H1 (cell line): Measurements from ENCODE around the gene CADPS.

Experiments used
- GTF2F1 ChIP-seq: IDR thresholded peaks from 2 replicates; pipeline ENCODE4 v1.6.1; 2012; ENCODE audit warnings: low read depth, low read length, improper control_type of control experiment, borderline replicate concordance
- POLR2A ChIP-seq, 2 experiments: IDR thresholded peaks; 1 replicate in 1 of 2; 2 replicates in 1 of 2; pipeline ENCODE4 v1.6.1; 2011; ENCODE audit warnings: low read depth in 2 of 2, low read length in 2 of 2, mild to moderate bottlenecking in 2 of 2; ENCODE audit errors: control extremely low read depth in 1 of 2
- SAP30 ChIP-seq: fragments of 300-600 bp; sonication (generic); IDR thresholded peaks from 2 replicates; pipeline ENCODE4 v1.7.1; 2012; ENCODE audit warnings: low read length, moderate library complexity, mild to moderate bottlenecking, inconsistent platforms; ENCODE audit not compliant: insufficient read depth, insufficient replicate concordance
- YY1 ChIP-seq: IDR thresholded peaks from 2 replicates; pipeline ENCODE4 v1.6.1; 2011; ENCODE audit warnings: low read depth, mild to moderate bottlenecking, low read length
- TF ChIP-seq, protein P1 (sequence below), 3 experiments: IDR thresholded peaks; 1 replicate in 2 of 3; 2 replicates in 1 of 3; pipeline versions ENCODE4 v1.5.1 to v1.6.1; 2011; ENCODE audit warnings: low read length in 3 of 3, mild to moderate bottlenecking in 3 of 3, inconsistent platforms in 2 of 3, low read depth in 1 of 3, moderate library complexity in 1 of 3; ENCODE audit not compliant: insufficient read depth in 1 of 3; ENCODE audit errors: control extremely low read depth in 1 of 3
- TF ChIP-seq, protein P2 (sequence below): IDR thresholded peaks from 2 replicates; pipeline ENCODE4 v1.6.1; 2011; ENCODE audit warnings: low read depth, mild to moderate bottlenecking, low read length; ENCODE audit not compliant: insufficient read depth

DNA sequence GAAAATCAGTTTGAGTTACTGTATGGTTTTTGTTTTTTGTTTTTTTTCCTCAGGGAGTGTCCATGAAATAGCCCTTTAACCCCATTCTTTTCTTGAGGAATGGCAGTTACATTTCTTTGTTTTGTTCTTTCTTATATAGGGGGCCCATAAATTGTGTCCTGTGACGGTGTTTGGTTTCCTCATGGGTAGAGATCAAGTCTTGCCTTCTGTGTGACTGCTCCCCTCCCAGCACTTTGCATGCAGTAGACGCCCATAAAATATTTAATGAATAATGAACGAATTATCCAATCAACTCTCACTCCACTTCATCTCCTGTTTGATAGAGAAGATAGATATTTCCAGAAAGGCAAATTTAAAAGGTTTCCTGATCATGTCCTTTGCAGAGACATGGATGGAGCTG is 78.1 kb downstream of the CADPS start:
- TF ChIP-seq POLR2A (IDR thresholded peaks at IDR 0.05; ENCODE audit: control extremely low read depth in 1 of 2, low read depth in 2 of 2, low read length in 2 of 2) (no peak), SAP30 (no peak), YY1 (no peak), GTF2F1 (no peak)
- TF ChIP-seq, protein P1, sequence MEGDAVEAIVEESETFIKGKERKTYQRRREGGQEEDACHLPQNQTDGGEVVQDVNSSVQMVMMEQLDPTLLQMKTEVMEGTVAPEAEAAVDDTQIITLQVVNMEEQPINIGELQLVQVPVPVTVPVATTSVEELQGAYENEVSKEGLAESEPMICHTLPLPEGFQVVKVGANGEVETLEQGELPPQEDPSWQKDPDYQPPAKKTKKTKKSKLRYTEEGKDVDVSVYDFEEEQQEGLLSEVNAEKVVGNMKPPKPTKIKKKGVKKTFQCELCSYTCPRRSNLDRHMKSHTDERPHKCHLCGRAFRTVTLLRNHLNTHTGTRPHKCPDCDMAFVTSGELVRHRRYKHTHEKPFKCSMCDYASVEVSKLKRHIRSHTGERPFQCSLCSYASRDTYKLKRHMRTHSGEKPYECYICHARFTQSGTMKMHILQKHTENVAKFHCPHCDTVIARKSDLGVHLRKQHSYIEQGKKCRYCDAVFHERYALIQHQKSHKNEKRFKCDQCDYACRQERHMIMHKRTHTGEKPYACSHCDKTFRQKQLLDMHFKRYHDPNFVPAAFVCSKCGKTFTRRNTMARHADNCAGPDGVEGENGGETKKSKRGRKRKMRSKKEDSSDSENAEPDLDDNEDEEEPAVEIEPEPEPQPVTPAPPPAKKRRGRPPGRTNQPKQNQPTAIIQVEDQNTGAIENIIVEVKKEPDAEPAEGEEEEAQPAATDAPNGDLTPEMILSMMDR (IDR thresholded peaks at IDR 0.05; ENCODE audit: control extremely low read depth in 1 of 3, insufficient read depth in 1 of 3, low read depth in 1 of 3, low read length in 3 of 3): no peak
- TF ChIP-seq, protein P2, sequence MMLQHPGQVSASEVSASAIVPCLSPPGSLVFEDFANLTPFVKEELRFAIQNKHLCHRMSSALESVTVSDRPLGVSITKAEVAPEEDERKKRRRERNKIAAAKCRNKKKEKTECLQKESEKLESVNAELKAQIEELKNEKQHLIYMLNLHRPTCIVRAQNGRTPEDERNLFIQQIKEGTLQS: no peak
